SHP77 (cell line): ENCODE results near the gene CMTM8.

Source experiments
- DNase-seq, 2 experiments: peaks; one replicate each; lab custom pipeline; 2025; lab: John Stamatoyannopoulos, UW

Gene CMTM8

GRCh38 chr3:32276279-32276841, 37.9 kb downstream of the CMTM8 start:
- no peak for DNase-seq

GRCh38 chr3:32278714-32279113, 40.2 kb downstream of the CMTM8 start:
- no peak for DNase-seq

- no peak for DNase-seq
Observed at GRCh38 chr3:32280262-32280910, 41.9 kb downstream of the CMTM8 start.

GRCh38 chr3:32281570-32282106, 43.2 kb downstream of the CMTM8 start:
- DNase-seq, result no peak

- DNase-seq, result no peak
Observed at GRCh38 chr3:32282578-32283154, 44.2 kb downstream of the CMTM8 start.

- DNase-seq, result no peak
Observed at GRCh38 chr3:32283304-32283703, 44.8 kb downstream of the CMTM8 start.

GRCh38 chr3:32284443-32285212, 46.1 kb downstream of the CMTM8 start:
- DNase-seq, result no peak

GRCh38 chr3:32285891-32286290, 47.4 kb downstream of the CMTM8 start:
- DNase-seq, result peak in 1 of 2 experiments; percentile 12

GRCh38 chr3:32288819-32289218, 50.3 kb downstream of the CMTM8 start:
- no peak for DNase-seq

GRCh38 chr3:32290619-32291018, 52.1 kb downstream of the CMTM8 start:
- no peak for DNase-seq

- no peak for DNase-seq
Observed at GRCh38 chr3:32292085-32292796, 53.8 kb downstream of the CMTM8 start.

GRCh38 chr3:32293903-32294302, 55.4 kb downstream of the CMTM8 start:
- DNase-seq, result no peak

- DNase-seq, result peak; percentile 44 to 61
Observed at GRCh38 chr3:32296251-32297204, 58.0 kb downstream of the CMTM8 start.

- DNase-seq, result no peak
Observed at GRCh38 chr3:32297366-32297765, 58.9 kb downstream of the CMTM8 start.

- DNase-seq, result no peak
Observed at GRCh38 chr3:32301426-32301825, 62.9 kb downstream of the CMTM8 start.

- no peak for DNase-seq
Observed at GRCh38 chr3:32302601-32303398, 64.3 kb downstream of the CMTM8 start.

- no peak for DNase-seq
Observed at GRCh38 chr3:32303399-32303747, 64.9 kb downstream of the CMTM8 start.

- peak; percentile 85 to 90 for DNase-seq
Observed at GRCh38 chr3:32303977-32304881, 65.7 kb downstream of the CMTM8 start.

GRCh38 chr3:32305361-32305876, 66.9 kb downstream of the CMTM8 start:
- no peak for DNase-seq
